IMR-90 (cell line): Measurements from ENCODE around the gene NLRP3. TPM values are rescaled to one million over a fixed set of nuclear protein-coding genes. Genes with fewer than 3 reads are reported as not detected.
"Not testable (repeated sequence)": the region's sequence is repeated elsewhere in the genome, so short reads cannot be mapped to it uniquely, and the experiment has no call there.

Source experiments
- ATAC-seq: fragments of 200-7000 bp; cut with Tn5 transposase; 2 replicates; pipeline ENCODE4 v1.9.1; 2020; ENCODE audit warnings: low read depth, mild to moderate bottlenecking, moderate library complexity
- BruUV-seq: library from RNA; stranded (reverse); fragments of 400-500 nt; replicated peaks from 2 replicates; lab custom pipeline; 2021; lab: Mats Ljungman, UMichigan
- CTCF ChIA-PET: fragments of 300-600 bp; formaldehyde crosslinking; extraction: SDS; loops from one replicate; lab custom pipeline; 2021; ENCODE audit warnings: antibody characterized with exemption; lab: Yijun Ruan, JAX
- POLR2A ChIA-PET: fragments of 300-600 bp; sonication (Branson Sonifier 250); formaldehyde crosslinking; loops from one replicate; lab custom pipeline; 2022; ENCODE audit warnings: antibody characterized with exemption; ENCODE audit not compliant: unreplicated experiment; lab: Charles Lee
- DNase-seq: peaks from one replicate; pipeline ENCODE4 v3.0.0; 2013
- H2AFZ ChIP-seq: replicated peaks from 2 replicates; pipeline ENCODE3; 2013; ENCODE audit warnings: low read length, mild to moderate bottlenecking; ENCODE audit not compliant: poor library complexity
- H2AK5ac ChIP-seq: 2 replicates; pipeline ENCODE4 v1.6.1; 2013; ENCODE audit warnings: low read depth, low read length, inconsistent platforms
- H2AK9ac ChIP-seq: replicated peaks from 2 replicates; pipeline ENCODE3; 2013; ENCODE audit warnings: mild to moderate bottlenecking, low read depth, low read length, moderate library complexity; ENCODE audit not compliant: poor library complexity
- H2BK120ac ChIP-seq: 2 replicates; pipeline ENCODE4 v1.6.1; 2013; ENCODE audit warnings: low read depth, low read length, inconsistent platforms
- H2BK15ac ChIP-seq: 3 replicates; pipeline ENCODE4 v1.6.1; 2013; ENCODE audit warnings: low read depth, low read length, inconsistent platforms
- H2BK20ac ChIP-seq: 2 replicates; pipeline ENCODE4 v1.6.1; 2013; ENCODE audit warnings: low read depth, mild to moderate bottlenecking, inconsistent platforms, low read length, moderate library complexity
- H2BK5ac ChIP-seq: 2 replicates; pipeline ENCODE4 v1.6.1; 2013; ENCODE audit warnings: mild to moderate bottlenecking, low read depth, low read length, inconsistent platforms; ENCODE audit not compliant: poor library complexity, severe bottlenecking
- H3K14ac ChIP-seq: replicated peaks from 2 replicates; pipeline ENCODE4 v1.6.1; 2013; ENCODE audit warnings: low read depth, low read length, inconsistent platforms
- H3K18ac ChIP-seq: 2 replicates; pipeline ENCODE4 v1.6.1; 2013; ENCODE audit warnings: low read depth, low read length, control low read depth
- H3K23ac ChIP-seq: 2 replicates; pipeline ENCODE4 v1.6.1; 2013; ENCODE audit warnings: low read depth, low read length, inconsistent platforms
- H3K27ac ChIP-seq: 2 replicates; pipeline ENCODE4 v1.5.1; 2013; ENCODE audit warnings: mild to moderate bottlenecking, control low read depth, low read length; ENCODE audit not compliant: insufficient read depth
- H3K27me3 ChIP-seq: 2 replicates; pipeline ENCODE4 v1.6.1; 2013; ENCODE audit warnings: low read length; ENCODE audit not compliant: control insufficient read depth, insufficient read depth
- H3K36me3 ChIP-seq: 2 replicates; pipeline ENCODE4 v1.6.1; 2013; ENCODE audit warnings: low read length, mixed read lengths; ENCODE audit not compliant: control insufficient read depth, insufficient read depth
- H3K4ac ChIP-seq: 2 replicates; pipeline ENCODE4 v1.6.1; 2013; ENCODE audit warnings: low read depth, low read length, inconsistent platforms
- H3K4me1 ChIP-seq: 2 replicates; pipeline ENCODE4 v1.6.1; 2013; ENCODE audit warnings: low read length, mixed read lengths; ENCODE audit not compliant: control insufficient read depth, insufficient read depth
- H3K4me2 ChIP-seq: 2 replicates; pipeline ENCODE4 v1.6.1; 2013; ENCODE audit warnings: low read depth, mild to moderate bottlenecking, control low read depth, low read length, moderate library complexity
- H3K4me3 ChIP-seq: 2 replicates; pipeline ENCODE4 v1.5.1; 2013; ENCODE audit warnings: low read depth, mild to moderate bottlenecking, control low read depth, low read length, moderate library complexity; ENCODE audit not compliant: insufficient read depth
- H3K56ac ChIP-seq: 2 replicates; pipeline ENCODE4 v1.6.1; 2013; ENCODE audit warnings: low read length, inconsistent platforms; ENCODE audit not compliant: insufficient read depth; ENCODE audit errors: extremely low read depth
- H3K79me1 ChIP-seq, 2 experiments: 2 replicates each; pipeline ENCODE4 v1.6.1; 2013; ENCODE audit warnings: low read length in 2 of 2, inconsistent platforms in 1 of 2, low read depth in 1 of 2
- H3K9ac ChIP-seq: 2 replicates; pipeline ENCODE4 v1.6.1; 2013; ENCODE audit warnings: low read depth, low read length, control low read depth
- H3K9me1 ChIP-seq: 2 replicates; pipeline ENCODE4 v1.6.1; 2013; ENCODE audit warnings: low read length, inconsistent platforms; ENCODE audit not compliant: insufficient read depth
- H3K9me3 ChIP-seq: 2 replicates; pipeline ENCODE4 v1.6.1; 2013; ENCODE audit warnings: low read length; ENCODE audit not compliant: control insufficient read depth, insufficient read depth
- H4K20me1 ChIP-seq: 2 replicates; pipeline ENCODE4 v1.6.1; 2013; ENCODE audit warnings: low read length, inconsistent platforms; ENCODE audit not compliant: insufficient read depth
- H4K5ac ChIP-seq: 2 replicates; pipeline ENCODE4 v1.6.1; 2013; ENCODE audit warnings: mild to moderate bottlenecking, low read depth, low read length, control low read depth
- H4K8ac ChIP-seq, 2 experiments: 2 replicates each; pipeline ENCODE4 v1.6.1; 2013; ENCODE audit warnings: low read depth in 2 of 2, low read length in 2 of 2, control low read depth in 1 of 2, inconsistent platforms in 1 of 2
- H4K91ac ChIP-seq: 2 replicates; pipeline ENCODE4 v1.6.1; 2013; ENCODE audit warnings: low read depth, low read length, inconsistent platforms; ENCODE audit not compliant: insufficient read depth
- WGBS, 2 experiments: methylation state at CpG; one replicate each; pipeline versions ENCODE4 v1.1.5 to v1.1.7; 2013; ENCODE audit warnings: missing lambda C conversion rate in 2 of 2; ENCODE audit not compliant: insufficient read length in 1 of 2; ENCODE audit errors: extremely low coverage in 2 of 2; 5-methylcytosine and 5-hydroxymethylcytosine counted together
- dilution Hi-C: fragments of 300-500 bp; cut with HindIII; formaldehyde crosslinking; loops from one replicate; pipeline ENCODE4 v1.14.3; 2018; ENCODE audit warnings: low sequenced_read_pairs; ENCODE audit not compliant: unreplicated experiment
- in situ Hi-C: fragments of 300-500 bp; cut with MboI; formaldehyde crosslinking; loops from 3 replicates; pipeline ENCODE4 v1.14.3; 2019; ENCODE audit warnings: low sequenced_read_pairs, inconsistent platforms, mixed read lengths
- intact Hi-C: fragments of 100-400 bp; cut with micrococcal nuclease; formaldehyde crosslinking; loops from 2 replicates; pipeline ENCODE4 v1.10.0; 2022
- polyA plus RNA-seq, 3 experiments: library from polyadenylated mRNA; depleted of rRNA; stranded (reverse); fragments of >200 nt; gene quantifications; 2 replicates each; pipeline ENCODE4 v1.2.3, GENCODE V29; 2012; ENCODE audit warnings: low replicate concordance in 1 of 3
- total RNA-seq: library from RNA; depleted of rRNA; stranded (reverse); fragments of >200 nt; gene quantifications from 2 replicates; pipeline ENCODE4 v1.2.3, GENCODE V29; 2012

Gene NLRP3
- total and polyA plus RNA-seq, 2 of the 4 experiments (the other 2 are of a cell fraction), result 0.18 TPM; not detected in 1

DNA sequence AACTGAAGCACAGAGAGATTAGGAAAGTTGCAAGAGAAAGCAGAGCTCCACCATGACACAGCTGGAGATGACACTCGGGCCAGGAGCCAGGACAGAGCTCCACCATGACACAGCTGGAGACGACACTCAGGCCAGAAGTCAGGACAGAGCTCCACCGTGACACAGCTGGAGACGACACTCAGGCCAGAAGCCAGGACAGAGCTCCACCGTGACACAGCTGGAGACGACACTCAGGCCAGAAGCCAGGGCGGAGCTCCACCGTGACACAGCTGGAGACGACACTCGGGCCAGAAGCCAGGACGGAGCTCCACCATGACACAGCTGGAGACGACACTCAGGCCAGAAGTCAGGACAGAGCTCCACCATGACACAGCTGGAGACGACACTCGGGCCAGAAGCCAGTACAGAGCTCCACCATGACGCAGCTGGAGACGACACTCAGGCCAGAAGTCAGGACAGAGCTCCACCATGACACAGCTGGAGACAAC is 55.0 kb downstream of the NLRP3 start:
- H4K91ac ChIP-seq, in situ Hi-C loops, H3K9me3 ChIP-seq, H2BK20ac ChIP-seq, H4K5ac ChIP-seq, DNase-seq, H3K27ac ChIP-seq, H2BK120ac ChIP-seq, H2AK9ac ChIP-seq, H3K9me1 ChIP-seq, CTCF ChIA-PET, intact Hi-C loops, H4K20me1 ChIP-seq, H3K9ac ChIP-seq, H3K4ac ChIP-seq, H3K14ac ChIP-seq, H4K8ac ChIP-seq, H3K27me3 ChIP-seq, H3K4me1 ChIP-seq, H2BK15ac ChIP-seq, BruUV-seq, H3K36me3 ChIP-seq, H3K4me2 ChIP-seq, H3K4me3 ChIP-seq, H3K23ac ChIP-seq, H3K79me1 ChIP-seq, H3K56ac ChIP-seq, H2AK5ac ChIP-seq, dilution Hi-C loops, ATAC-seq, H2BK5ac ChIP-seq, H2AFZ ChIP-seq, POLR2A ChIA-PET, H3K18ac ChIP-seq: not testable (repeated sequence)
- whole genome bisulfite sequencing, 2 experiments, result 25% methylated on average over 4 of the region's 16 CpGs; no CpG with 5 or more reads in 1 of the 2 experiments
